Common myeloid progenitor, CD34-positive (primary cell): ENCODE results near the gene COL9A3.

Source experiments
- CTCF ChIA-PET: fragments of 350-600 bp; sonication (Branson Sonifier 250); formaldehyde crosslinking; loops from one replicate; lab custom pipeline; 2021; ENCODE audit warnings: antibody characterized with exemption; lab: Charles Lee
- POLR2A ChIA-PET: fragments of 350-600 bp; sonication (Branson Sonifier 250); formaldehyde crosslinking; loops from one replicate; lab custom pipeline; 2021; ENCODE audit warnings: antibody characterized with exemption; lab: Charles Lee
- DNase-seq, 3 donors: peaks; one replicate each; pipeline versions ENCODE4 v3.0.0 to v3.0.0-alpha.2; 2013
- H3K27ac ChIP-seq, 2 experiments: 1 replicate in 1 of 2; 2 replicates in 1 of 2; pipeline ENCODE4 v1.7.0; 2013; ENCODE audit warnings: inconsistent platforms in 2 of 2, low read length in 2 of 2, mild to moderate bottlenecking in 2 of 2, low read depth in 1 of 2, moderate library complexity in 1 of 2; ENCODE audit not compliant: severe bottlenecking in 2 of 2, insufficient read depth in 1 of 2, poor library complexity in 1 of 2
- H3K27me3 ChIP-seq, 5 experiments: replicated peaks in 2 of 5; 1 replicate in 3 of 5; 2 replicates in 2 of 5; pipeline versions ENCODE4 v1.6.1 to v1.7.0; 2013; ENCODE audit warnings: low read length in 4 of 5, mild to moderate bottlenecking in 2 of 5, moderate library complexity in 2 of 5, inconsistent platforms in 1 of 5; ENCODE audit not compliant: insufficient read depth in 5 of 5, control insufficient read depth in 4 of 5
- H3K36me3 ChIP-seq, 4 experiments: 1 replicate in 2 of 4; 2 replicates in 2 of 4; pipeline versions ENCODE4 v1.6.1 to v1.7.0; 2013; ENCODE audit warnings: low read length in 3 of 4, control low read depth in 1 of 4, mild to moderate bottlenecking in 1 of 4; ENCODE audit not compliant: control insufficient read depth in 4 of 4, insufficient read depth in 4 of 4
- H3K4me1 ChIP-seq, 4 experiments: 1 replicate in 3 of 4; 2 replicates in 1 of 4; pipeline versions ENCODE4 v1.6.1 to v1.7.1; 2013; ENCODE audit warnings: low read length in 3 of 4, mild to moderate bottlenecking in 3 of 4, control low read depth in 1 of 4, inconsistent platforms in 1 of 4, moderate library complexity in 1 of 4; ENCODE audit not compliant: control insufficient read depth in 4 of 4, insufficient read depth in 4 of 4; ENCODE audit errors: control extremely low read depth in 1 of 4
- H3K4me3 ChIP-seq, 7 experiments: 1 replicate in 4 of 7; 2 replicates in 3 of 7; pipeline versions ENCODE4 v1.5.1 to v1.7.0; 2013; ENCODE audit warnings: mild to moderate bottlenecking in 7 of 7, low read length in 6 of 7, moderate library complexity in 6 of 7, inconsistent platforms in 2 of 7, low read depth in 2 of 7, control low read depth in 1 of 7; ENCODE audit not compliant: insufficient read depth in 4 of 7, control insufficient read depth in 1 of 7; ENCODE audit errors: extremely low read depth in 1 of 7
- H3K9me3 ChIP-seq, 5 experiments: 1 replicate in 4 of 5; 2 replicates in 1 of 5; pipeline versions ENCODE4 v1.6.1 to v1.7.1; 2013; ENCODE audit warnings: low read length in 4 of 5, mild to moderate bottlenecking in 2 of 5, inconsistent platforms in 1 of 5, low read depth in 1 of 5, moderate library complexity in 1 of 5; ENCODE audit not compliant: control insufficient read depth in 4 of 5, insufficient read depth in 2 of 5; ENCODE audit errors: control extremely low read depth in 1 of 5
- WGBS: methylation state at CpG from one replicate; pipeline ENCODE4 v1.1.5; 2013; ENCODE audit not compliant: insufficient coverage; 5-methylcytosine and 5-hydroxymethylcytosine counted together

COL9A3 gene

GRCh38 chr20:62796699-62797491 lies 20.0 kb upstream of the COL9A3 start:
- H3K4me3 ChIP-seq, result peak overlapping the region in 6 of 7 experiments; percentile 61 to 88 (median 74)
- peaks cover 3 to 41% (median 29%) of the 10 kb centered on the region in 4 experiments for H3K36me3 ChIP-seq
- ChIA-PET POLR2A (no interaction called here), CTCF (interaction anchor here (2.1 to 2.4 kb wide), 2 partner anchors 11 to 14 kb away, joined by 8 to 13 read pairs; no protein-coding TSS in a partner anchor)
- no peak for DNase-seq
- no peaks in the 10 kb centered on the region for H3K27me3 ChIP-seq
- H3K27ac ChIP-seq, result peak overlapping the region in 1 of 2 experiments; percentile 54
- WGBS, result 52% methylated on average over 23 of the region's 53 CpGs
- no peaks in the 10 kb centered on the region for H3K9me3 ChIP-seq
- peaks cover 0 to 34% (median 32%) of the 10 kb centered on the region in 4 experiments for H3K4me1 ChIP-seq

GRCh38 chr20:62797671-62798532 lies 18.9 kb upstream of the COL9A3 start:
- WGBS, result 94% methylated on average over 25 of the region's 26 CpGs
- no peak overlapping the region for H3K27ac ChIP-seq
- DNase-seq, result no peak
- peaks cover 3 to 41% (median 29%) of the 10 kb centered on the region in 4 experiments for H3K36me3 ChIP-seq
- no peak overlapping the region for H3K4me3 ChIP-seq
- no peaks in the 10 kb centered on the region for H3K9me3 ChIP-seq
- POLR2A ChIA-PET, result no interaction called here
- H3K4me1 ChIP-seq, result peaks cover 0 to 40% (median 33%) of the 10 kb centered on the region in 4 experiments
- CTCF ChIA-PET, result interaction anchor here (1.9 to 2.4 kb wide), 3 partner anchors 10 to 13 kb away, joined by 8 to 13 read pairs (median 10); no protein-coding TSS in a partner anchor
- no peaks in the 10 kb centered on the region for H3K27me3 ChIP-seq

GRCh38 chr20:62799036-62799435 lies 17.8 kb upstream of the COL9A3 start:
- ChIA-PET CTCF (interaction anchor here (1.9 kb wide), 1 partner anchor 10 kb away, joined by 10 read pairs; no protein-coding TSS in a partner anchor), POLR2A (no interaction called here)
- Histone ChIP-seq H3K27ac (no peak overlapping the region), H3K4me3 (no peak overlapping the region), H3K9me3 (no peaks in the 10 kb centered on the region), H3K36me3 (peaks cover 3 to 41% (median 29%) of the 10 kb centered on the region in 4 experiments), H3K27me3 (no peaks in the 10 kb centered on the region), H3K4me1 (peaks cover 0 to 43% (median 29%) of the 10 kb centered on the region in 4 experiments)
- WGBS, result 96% methylated on average over 8 of the region's 8 CpGs
- DNase-seq, result no peak

- CTCF ChIA-PET, result interaction anchor here (1.9 kb wide), 1 partner anchor 9 kb away, joined by 10 read pairs; no protein-coding TSS in a partner anchor
- no peaks in the 10 kb centered on the region for H3K27me3 ChIP-seq
- 95% methylated on average over 16 of the region's 19 CpGs for WGBS
Measured at GRCh38 chr20:62799459-62799858, 17.4 kb upstream of the COL9A3 start.

GRCh38 chr20:62799873-62800272 lies 17.0 kb upstream of the COL9A3 start:
- 95% methylated on average over 6 of the region's 10 CpGs for WGBS
- H3K4me1 ChIP-seq, result peaks cover 0 to 41% (median 27%) of the 10 kb centered on the region in 4 experiments
- CTCF ChIA-PET, result interaction anchor here (1.9 kb wide), 1 partner anchor 9 kb away, joined by 10 read pairs; no protein-coding TSS in a partner anchor
- H3K27ac ChIP-seq, result no peak overlapping the region
- H3K36me3 ChIP-seq, result peaks cover 3 to 41% (median 29%) of the 10 kb centered on the region in 4 experiments
- POLR2A ChIA-PET, result no interaction called here
- no peak overlapping the region for H3K4me3 ChIP-seq
- H3K27me3 ChIP-seq, result no peaks in the 10 kb centered on the region
- no peaks in the 10 kb centered on the region for H3K9me3 ChIP-seq
- DNase-seq, result no peak

More at GRCh38 chr20:62799459-62799858, 17.4 kb upstream of the COL9A3 start:
- DNase-seq, result no peak
- Histone ChIP-seq H3K4me3 (no peak overlapping the region), H3K4me1 (peaks cover 0 to 45% (median 31%) of the 10 kb centered on the region in 4 experiments), H3K27ac (no peak overlapping the region), H3K36me3 (peaks cover 3 to 41% (median 29%) of the 10 kb centered on the region in 4 experiments), H3K9me3 (no peaks in the 10 kb centered on the region)
- POLR2A ChIA-PET, result no interaction called here

GRCh38 chr20:62800314-62801259 lies 16.3 kb upstream of the COL9A3 start:
- no peaks in the 10 kb centered on the region for H3K9me3 ChIP-seq
- H3K36me3 ChIP-seq, result peaks cover 3 to 41% (median 29%) of the 10 kb centered on the region in 4 experiments
- POLR2A ChIA-PET, result no interaction called here
- DNase-seq, result no peak
- peaks cover 0 to 36% (median 22%) of the 10 kb centered on the region in 4 experiments for H3K4me1 ChIP-seq
- no peaks in the 10 kb centered on the region for H3K27me3 ChIP-seq
- WGBS, result 90% methylated on average over 23 of the region's 26 CpGs
- no peak overlapping the region for H3K27ac ChIP-seq
- H3K4me3 ChIP-seq, result no peak overlapping the region
- CTCF ChIA-PET, result interaction anchor here (1.9 kb wide), 1 partner anchor 8 kb away, joined by 10 read pairs; no protein-coding TSS in a partner anchor
